Measurements from ENCODE around the gene CASS4. TPM values are rescaled to one million over a fixed set of nuclear protein-coding genes. Genes with fewer than 3 reads are reported as not detected.
A peak's percentile ranks its signal among the peaks of the same experiment; 100 is the strongest.

The CASS4 gene
- total RNA-seq, 2 donors from 2014 or later, result 0.52 TPM; not detected in 1

- ATAC-seq (no peak), DNase-seq (no peak)
- no peak for TF ChIP-seq POLR2A (IDR thresholded peaks at IDR 0.05)
- TF ChIP-seq, protein P1, sequence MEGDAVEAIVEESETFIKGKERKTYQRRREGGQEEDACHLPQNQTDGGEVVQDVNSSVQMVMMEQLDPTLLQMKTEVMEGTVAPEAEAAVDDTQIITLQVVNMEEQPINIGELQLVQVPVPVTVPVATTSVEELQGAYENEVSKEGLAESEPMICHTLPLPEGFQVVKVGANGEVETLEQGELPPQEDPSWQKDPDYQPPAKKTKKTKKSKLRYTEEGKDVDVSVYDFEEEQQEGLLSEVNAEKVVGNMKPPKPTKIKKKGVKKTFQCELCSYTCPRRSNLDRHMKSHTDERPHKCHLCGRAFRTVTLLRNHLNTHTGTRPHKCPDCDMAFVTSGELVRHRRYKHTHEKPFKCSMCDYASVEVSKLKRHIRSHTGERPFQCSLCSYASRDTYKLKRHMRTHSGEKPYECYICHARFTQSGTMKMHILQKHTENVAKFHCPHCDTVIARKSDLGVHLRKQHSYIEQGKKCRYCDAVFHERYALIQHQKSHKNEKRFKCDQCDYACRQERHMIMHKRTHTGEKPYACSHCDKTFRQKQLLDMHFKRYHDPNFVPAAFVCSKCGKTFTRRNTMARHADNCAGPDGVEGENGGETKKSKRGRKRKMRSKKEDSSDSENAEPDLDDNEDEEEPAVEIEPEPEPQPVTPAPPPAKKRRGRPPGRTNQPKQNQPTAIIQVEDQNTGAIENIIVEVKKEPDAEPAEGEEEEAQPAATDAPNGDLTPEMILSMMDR (IDR thresholded peaks at IDR 0.05), result no peak
- Histone ChIP-seq H3K4me3 (no peak overlapping the region), H3K9me3 (no peaks in the 10 kb centered on the region), H3K36me3 (replicated peaks in 1 of 2; ENCODE audit: insufficient read depth in 1 of 2, low read depth in 2 of 2) (no peaks in the 10 kb centered on the region), H3K4me1 (no peaks in the 10 kb centered on the region), H3K27ac (no peak overlapping the region), H3K27me3 (no peaks in the 10 kb centered on the region)
- intact Hi-C loops (cut with DNase I), result no loop called here
- WGBS, 2 donors, result 83 to 87% methylated on average over 12 of the region's 12 CpGs
Measured at GRCh38 chr20:56414842-56415765, 3.0 kb downstream of the CASS4 start.

DNA sequence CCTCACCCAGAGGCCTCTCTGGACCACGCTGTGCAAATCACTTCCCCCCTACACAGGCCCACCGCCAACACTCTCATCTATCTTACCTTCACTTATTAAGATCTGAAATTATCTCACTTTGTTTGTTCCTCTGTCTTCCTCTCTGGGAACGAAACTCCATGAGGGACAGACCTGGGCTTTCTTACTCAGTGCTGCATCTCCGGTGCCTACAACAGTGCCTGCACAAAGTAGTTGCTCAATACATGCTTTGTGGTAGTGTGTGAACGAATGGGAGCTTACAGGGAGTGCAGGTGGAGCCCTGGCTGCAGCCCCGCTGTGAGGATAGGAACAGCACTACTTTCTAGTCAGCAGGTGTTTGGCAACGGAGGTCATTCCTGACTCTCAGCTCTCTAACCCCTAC is 5.3 kb downstream of the CASS4 start:
- no peaks in the 10 kb centered on the region for H3K27me3 ChIP-seq
- ATAC-seq, result no peak
- H3K4me1 ChIP-seq, result no peaks in the 10 kb centered on the region
- H3K4me3 ChIP-seq, result no peak overlapping the region
- no peak for DNase-seq
- WGBS, 2 donors, result 85 to 93% methylated on average over 5 to 7 of the region's 7 CpGs
- TF ChIP-seq, protein P1 (IDR thresholded peaks at IDR 0.05), result no peak
- no peak for TF ChIP-seq POLR2A (IDR thresholded peaks at IDR 0.05)
- H3K27ac ChIP-seq, result no peak overlapping the region
- intact Hi-C loops (cut with DNase I), result no loop called here
- H3K9me3 ChIP-seq, result no peaks in the 10 kb centered on the region
- H3K36me3 ChIP-seq (replicated peaks in 1 of 2; ENCODE audit: insufficient read depth in 1 of 2, low read depth in 2 of 2), result no peaks in the 10 kb centered on the region

DNA sequence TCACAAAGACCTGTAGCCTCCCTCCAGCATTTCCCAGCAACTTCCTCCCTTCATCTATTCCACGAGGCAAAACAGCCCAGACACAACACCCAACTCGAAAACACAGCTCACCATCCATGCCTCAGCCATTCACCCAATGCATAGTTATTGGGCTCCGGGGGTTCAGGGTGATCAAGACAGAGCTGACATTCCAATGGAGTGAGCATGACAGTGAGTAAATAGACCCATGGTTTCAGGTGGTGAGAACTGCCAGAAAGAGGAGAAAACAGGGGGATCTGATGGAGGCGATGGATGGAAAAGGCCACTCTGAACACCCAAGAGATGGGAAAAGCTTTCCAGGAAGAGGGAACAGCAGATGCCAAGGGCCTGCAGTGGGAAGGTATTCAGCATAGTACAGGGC is 5.9 kb downstream of the CASS4 start:
- Histone ChIP-seq H3K36me3 (replicated peaks in 1 of 2; ENCODE audit: insufficient read depth in 1 of 2, low read depth in 2 of 2) (no peaks in the 10 kb centered on the region), H3K27me3 (no peaks in the 10 kb centered on the region), H3K4me1 (no peaks in the 10 kb centered on the region), H3K4me3 (no peak overlapping the region), H3K27ac (peak overlapping the region in 1 of 4 donors; percentile 63), H3K9me3 (no peaks in the 10 kb centered on the region)
- intact Hi-C loops (cut with DNase I), result no loop called here
- 81 to 84% methylated on average over 4 of the region's 4 CpGs for whole genome bisulfite sequencing, 2 donors
- no peak for TF ChIP-seq POLR2A (IDR thresholded peaks at IDR 0.05)
- TF ChIP-seq, protein P1 (IDR thresholded peaks at IDR 0.05), result no peak
- no peak for ATAC-seq
- DNase-seq, result no peak

GRCh38 chr20:56418385-56418861 is 6.4 kb downstream of the CASS4 start:
- intact Hi-C loops (cut with DNase I), result no loop called here
- Histone ChIP-seq H3K4me3 (no peak overlapping the region), H3K27ac (peak overlapping the region in 1 of 4 donors; percentile 63), H3K27me3 (no peaks in the 10 kb centered on the region), H3K9me3 (no peaks in the 10 kb centered on the region), H3K4me1 (no peaks in the 10 kb centered on the region), H3K36me3 (replicated peaks in 1 of 2; ENCODE audit: insufficient read depth in 1 of 2, low read depth in 2 of 2) (no peaks in the 10 kb centered on the region)
- no peak for ATAC-seq
- no peak for DNase-seq
- TF ChIP-seq, protein P1 (IDR thresholded peaks at IDR 0.05), result no peak
- no peak for TF ChIP-seq POLR2A (IDR thresholded peaks at IDR 0.05)
- 53 to 65% methylated on average over 11 of the region's 11 CpGs for WGBS, 2 donors
